T-cell (primary cell): ENCODE results near the gene TSPAN12. TPM values are rescaled to one million over a fixed set of nuclear protein-coding genes. Genes with fewer than 3 reads are reported as not detected.

Experiments used
- ATAC-seq, 4 experiments: fragments of 200-7000 bp in 3 of 4; fragments of 150-1000 bp in 1 of 4; cut with Tn5 transposase; replicated peaks in 1 of 4; 1 replicate in 3 of 4; 2 replicates in 1 of 4; pipeline ENCODE4 v1.10.0; 2021; ENCODE audit warnings: moderate library complexity in 3 of 4, mild to moderate bottlenecking in 2 of 4, moderate number of reproducible peaks in 1 of 4
- CTCF ChIA-PET, 2 donors: fragments of 300-600 bp; sonication (Branson Sonifier 250); formaldehyde crosslinking; loops; one replicate each; lab custom pipeline; 2022; ENCODE audit warnings: antibody characterized with exemption in 2 of 2; lab: Charles Lee
- POLR2A ChIA-PET, 2 donors: fragments of 300-600 bp; sonication (Branson Sonifier 250); formaldehyde crosslinking; loops; one replicate each; lab custom pipeline; 2022; ENCODE audit warnings: antibody characterized with exemption in 2 of 2; lab: Charles Lee
- DNase-seq, 35 experiments: peaks; one replicate each; pipeline versions ENCODE4 v3.0.0 to v3.0.0-alpha.2; 2013 to 2023
- H3K27ac ChIP-seq: one replicate; pipeline ENCODE4 v1.5.1; 2013; ENCODE audit warnings: low read length
- H3K27me3 ChIP-seq, 2 experiments: replicated peaks in 1 of 2; 1 replicate in 1 of 2; 2 replicates in 1 of 2; pipeline versions ENCODE4 v1.6.1 to v1.7.0; 2013; ENCODE audit warnings: low read length in 1 of 2, mixed read lengths in 1 of 2; ENCODE audit not compliant: control insufficient read depth in 2 of 2, insufficient read depth in 2 of 2; ENCODE audit errors: extremely low read depth in 1 of 2
- H3K36me3 ChIP-seq, 2 donors: 1 replicate in 1 of 2; 2 replicates in 1 of 2; pipeline versions ENCODE4 v1.6.1 to v1.7.0; 2013; ENCODE audit warnings: low read length in 1 of 2; ENCODE audit not compliant: control insufficient read depth in 2 of 2, insufficient read depth in 1 of 2; ENCODE audit errors: extremely low read depth in 1 of 2
- H3K4me1 ChIP-seq, 2 experiments: 1 replicate in 1 of 2; 2 replicates in 1 of 2; pipeline versions ENCODE4 v1.6.1 to v1.7.0; 2013; ENCODE audit warnings: low read length in 2 of 2, mixed read lengths in 1 of 2; ENCODE audit not compliant: insufficient read depth in 2 of 2, control insufficient read depth in 1 of 2; ENCODE audit errors: extremely low read depth in 1 of 2
- H3K4me3 ChIP-seq, 2 donors: 1 replicate in 1 of 2; 2 replicates in 1 of 2; pipeline versions ENCODE4 v1.5.1 to v1.7.0; 2013; ENCODE audit warnings: mild to moderate bottlenecking in 2 of 2, low read length in 1 of 2, moderate library complexity in 1 of 2; ENCODE audit not compliant: control insufficient read depth in 1 of 2; ENCODE audit errors: extremely low read depth in 1 of 2
- H3K9me3 ChIP-seq: 2 replicates; pipeline ENCODE4 v1.7.0; 2013
- H3K27ac Mint-ChIP-seq, 2 donors: one replicate each; pipeline ENCODE4 v1.8.0; 2020 to 2021; ENCODE audit warnings: mild to moderate bottlenecking in 2 of 2, mixed read lengths in 2 of 2
- H3K27me3 Mint-ChIP-seq, 2 donors: one replicate each; pipeline ENCODE4 v1.8.0; 2021 to 2022; ENCODE audit warnings: mixed read lengths in 2 of 2
- H3K36me3 Mint-ChIP-seq: one replicate; pipeline ENCODE4 v1.8.0; 2021; ENCODE audit warnings: mixed read lengths
- H3K4me1 Mint-ChIP-seq, 3 donors: one replicate each; pipeline ENCODE4 v1.8.0; 2020 to 2022; ENCODE audit warnings: mixed read lengths in 3 of 3, mild to moderate bottlenecking in 1 of 3
- H3K4me3 Mint-ChIP-seq, 3 donors: one replicate each; pipeline ENCODE4 v1.8.0; 2020 to 2022; ENCODE audit warnings: mild to moderate bottlenecking in 3 of 3, mixed read lengths in 3 of 3, moderate library complexity in 3 of 3
- H3K9me3 Mint-ChIP-seq, 3 donors: one replicate each; pipeline ENCODE4 v1.8.0; 2020 to 2022; ENCODE audit warnings: mixed read lengths in 3 of 3
- WGBS: methylation state at CpG from one replicate; pipeline ENCODE4 v1.1.5; 2013; ENCODE audit warnings: missing lambda C conversion rate; ENCODE audit not compliant: insufficient coverage; 5-methylcytosine and 5-hydroxymethylcytosine counted together
- total RNA-seq, 35 experiments: library from RNA in 6 of 35; stranded (reverse) in 6 of 35; fragments of 120-200 nt in 1 of 35; gene quantifications; one replicate each; pipeline versions ENCODE4 v1.2.1 to v1.2.4 and lab custom pipeline; 2013 to 2026

Gene TSPAN12
- total RNA-seq, 5 donors from 2014 or later (not counting 1 experiment from before 2014, with no cell fraction given), result 0.33 to 0.44 (median 0.41) TPM; not detected in 2

DNA sequence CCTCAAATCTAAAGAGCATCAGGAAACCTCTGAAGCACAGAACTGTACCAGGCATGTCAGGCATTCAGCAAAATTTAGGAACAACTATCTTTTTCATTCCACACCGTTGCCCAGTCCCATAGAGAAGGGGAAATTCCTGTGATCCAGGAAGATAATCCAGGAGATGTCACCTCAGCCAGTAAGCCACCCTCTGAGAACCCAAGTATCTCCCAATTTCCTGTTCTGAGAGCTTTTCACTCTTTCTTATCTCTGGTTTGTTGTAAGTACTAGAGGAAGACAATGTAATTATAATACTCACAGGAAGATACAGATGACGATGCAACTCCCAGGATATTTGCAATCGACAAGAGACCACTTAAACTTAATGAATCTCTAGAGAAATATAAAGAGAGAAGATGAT lies 97.1 kb downstream of the TSPAN12 start:
- POLR2A ChIA-PET, result no interaction called here
- H3K36me3 ChIP-seq, result no peaks in the 10 kb centered on the region
- H3K27ac ChIP-seq, result no peak overlapping the region
- peaks cover 0 to 6% of the 10 kb centered on the region in 2 experiments for H3K27me3 ChIP-seq
- ATAC-seq, result no peak
- CTCF ChIA-PET, result no interaction called here
- no peak for DNase-seq
- H3K9me3 Mint-ChIP-seq, result no peaks in the 10 kb centered on the region
- no peaks in the 10 kb centered on the region for H3K36me3 Mint-ChIP-seq
- peaks cover 2 to 4% of the 10 kb centered on the region in 2 donors for H3K27me3 Mint-ChIP-seq
- H3K27ac Mint-ChIP-seq, result no peak overlapping the region
- H3K4me3 Mint-ChIP-seq, result no peak overlapping the region
- H3K4me1 ChIP-seq, result no peaks in the 10 kb centered on the region
- WGBS, result 40% methylated on average over 1 of the region's 3 CpGs
- no peaks in the 10 kb centered on the region for H3K4me1 Mint-ChIP-seq
- no peaks in the 10 kb centered on the region for H3K9me3 ChIP-seq
- H3K4me3 ChIP-seq, result no peak overlapping the region

DNA sequence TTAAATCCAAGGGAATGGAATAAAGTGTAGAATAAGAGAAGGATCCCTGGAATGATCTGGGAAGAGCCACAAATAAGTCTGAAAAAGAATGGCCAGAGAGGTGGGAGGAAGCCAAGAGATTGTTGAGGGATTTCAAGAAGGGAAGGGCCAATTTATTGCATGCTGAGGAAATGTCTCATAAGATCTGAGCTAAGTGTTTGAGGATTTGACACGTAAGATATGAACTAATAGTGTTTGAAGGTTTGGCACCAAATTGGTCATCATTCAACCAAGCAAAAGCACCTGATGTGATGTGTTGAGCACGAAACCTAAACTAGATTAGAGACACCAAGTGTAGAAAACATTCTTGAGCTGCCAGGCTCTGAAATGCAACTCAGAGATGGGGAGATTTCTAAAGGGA lies 97.9 kb downstream of the TSPAN12 start:
- Mint-ChIP-seq H3K36me3 (no peaks in the 10 kb centered on the region), H3K27ac (no peak overlapping the region), H3K4me1 (no peaks in the 10 kb centered on the region), H3K27me3 (peaks cover 2 to 4% of the 10 kb centered on the region in 2 donors), H3K9me3 (no peaks in the 10 kb centered on the region), H3K4me3 (no peak overlapping the region)
- Histone ChIP-seq H3K27me3 (peaks cover 0 to 6% of the 10 kb centered on the region in 2 experiments), H3K27ac (no peak overlapping the region), H3K4me1 (no peaks in the 10 kb centered on the region), H3K4me3 (no peak overlapping the region), H3K9me3 (no peaks in the 10 kb centered on the region), H3K36me3 (no peaks in the 10 kb centered on the region)
- WGBS, result 20% methylated on average over 1 of the region's 2 CpGs
- DNase-seq (no peak), ATAC-seq (no peak)
- ChIA-PET CTCF (interaction anchor here in 1 of 2 donors (0.8 kb wide), 1 partner anchor 27 kb away, joined by 3 read pairs; no protein-coding TSS in a partner anchor), POLR2A (no interaction called here)

DNA sequence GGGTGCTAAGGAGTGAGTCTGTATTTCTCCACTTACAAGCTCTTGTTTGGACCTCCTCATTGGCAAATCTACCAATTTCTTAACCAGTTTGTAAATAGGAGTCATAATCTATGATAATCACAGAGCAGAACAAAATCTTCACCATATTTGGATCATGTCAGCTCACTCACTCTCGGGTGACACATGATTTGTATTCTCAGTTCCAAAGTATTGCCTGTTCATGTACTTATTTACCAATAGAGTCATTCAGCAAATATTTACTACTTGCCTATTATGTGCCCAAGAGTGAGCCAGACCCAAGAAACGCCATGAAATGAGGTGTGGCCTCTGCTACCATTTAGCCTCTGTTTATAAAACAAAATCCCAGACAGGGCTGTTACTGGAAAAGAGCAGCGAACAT lies 114.8 kb downstream of the TSPAN12 start:
- no peaks in the 10 kb centered on the region for H3K27me3 ChIP-seq
- WGBS, result 53% methylated on average over 3 of the region's 3 CpGs
- H3K36me3 ChIP-seq, result no peaks in the 10 kb centered on the region
- Mint-ChIP-seq H3K9me3 (no peaks in the 10 kb centered on the region), H3K36me3 (no peaks in the 10 kb centered on the region), H3K27me3 (peaks cover under 1 to 4% of the 10 kb centered on the region in 2 donors), H3K4me3 (no peak overlapping the region), H3K27ac (no peak overlapping the region), H3K4me1 (no peaks in the 10 kb centered on the region)
- H3K9me3 ChIP-seq, result no peaks in the 10 kb centered on the region
- no peak for DNase-seq
- no peak overlapping the region for H3K4me3 ChIP-seq
- no peaks in the 10 kb centered on the region for H3K4me1 ChIP-seq
- POLR2A ChIA-PET, result no interaction called here
- CTCF ChIA-PET, result no interaction called here
- H3K27ac ChIP-seq, result no peak overlapping the region
- no peak for ATAC-seq

DNA sequence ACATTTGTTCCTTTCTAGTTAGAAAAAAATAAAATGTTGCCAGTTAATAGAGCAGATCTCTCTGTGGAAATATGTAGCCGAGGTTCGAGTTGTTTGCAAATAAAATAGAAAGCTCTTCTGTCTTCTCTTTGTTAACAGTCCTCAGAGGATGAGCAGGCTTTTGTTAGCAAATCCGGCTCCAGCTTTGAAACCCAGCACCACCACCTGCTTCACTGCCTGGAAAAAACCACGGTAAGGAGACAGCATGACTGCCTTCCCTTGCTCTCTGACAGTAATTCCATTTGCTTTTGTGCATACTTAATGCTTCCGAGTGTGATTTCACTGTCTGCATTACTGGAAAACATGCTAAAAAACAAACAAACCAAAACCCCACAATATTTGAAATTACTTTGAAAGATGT lies 115.6 kb downstream of the TSPAN12 start:
- Histone ChIP-seq H3K36me3 (no peaks in the 10 kb centered on the region), H3K9me3 (no peaks in the 10 kb centered on the region), H3K27me3 (no peaks in the 10 kb centered on the region), H3K4me1 (no peaks in the 10 kb centered on the region), H3K27ac (no peak overlapping the region), H3K4me3 (no peak overlapping the region)
- H3K36me3 Mint-ChIP-seq, result no peaks in the 10 kb centered on the region
- H3K4me1 Mint-ChIP-seq, result no peaks in the 10 kb centered on the region
- no peak overlapping the region for H3K27ac Mint-ChIP-seq
- WGBS, result 50% methylated on average over 4 of the region's 5 CpGs
- no peak for DNase-seq
- peaks cover 4 to 6% of the 10 kb centered on the region in 2 donors for H3K27me3 Mint-ChIP-seq
- ATAC-seq, result no peak
- ChIA-PET CTCF (no interaction called here), POLR2A (no interaction called here)
- no peaks in the 10 kb centered on the region for H3K9me3 Mint-ChIP-seq
- no peak overlapping the region for H3K4me3 Mint-ChIP-seq

DNA sequence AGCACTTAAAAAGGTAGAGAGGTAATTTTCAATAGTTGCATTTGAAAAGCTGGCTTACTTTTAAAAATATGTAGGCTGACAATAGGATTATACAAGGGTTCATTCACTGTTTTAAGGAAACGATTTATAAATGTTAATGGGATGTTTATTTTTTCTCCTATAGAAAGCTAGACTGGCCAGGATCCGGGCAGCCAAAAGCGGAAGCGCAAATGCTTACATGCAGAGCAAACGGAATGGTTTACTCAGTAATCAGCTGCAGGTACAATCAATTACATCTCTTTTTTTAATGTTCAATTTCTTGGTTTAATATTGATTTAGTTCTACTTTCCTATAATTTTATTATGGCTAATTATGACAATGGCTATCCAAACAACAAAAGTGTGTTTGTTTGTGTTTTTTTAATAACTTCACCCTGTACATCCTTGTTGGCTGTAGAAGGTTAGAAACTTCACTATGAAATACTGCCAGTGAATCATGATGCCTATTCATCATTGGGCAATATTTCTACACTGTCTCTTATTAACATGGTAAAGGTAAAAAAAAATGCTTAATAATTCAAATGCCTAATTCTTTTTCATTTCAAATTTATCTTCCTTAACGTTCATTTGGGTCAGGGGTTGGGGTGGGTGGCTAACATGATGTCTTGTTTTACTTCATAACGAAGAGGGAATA lies 116.4 kb downstream of the TSPAN12 start:
- peaks cover 4 to 8% of the 10 kb centered on the region in 2 donors for H3K27me3 Mint-ChIP-seq
- H3K4me1 Mint-ChIP-seq, result no peaks in the 10 kb centered on the region
- no peaks in the 10 kb centered on the region for H3K4me1 ChIP-seq
- CTCF ChIA-PET, result interaction anchor here in 1 of 2 donors (0.6 kb wide), 1 partner anchor 1478 kb away, joined by 3 read pairs; no protein-coding TSS in a partner anchor
- POLR2A ChIA-PET, result no interaction called here
- WGBS, result 40% methylated on average over 1 of the region's 7 CpGs
- no peaks in the 10 kb centered on the region for H3K9me3 Mint-ChIP-seq
- no peaks in the 10 kb centered on the region for H3K36me3 ChIP-seq
- no peak overlapping the region for H3K27ac Mint-ChIP-seq
- H3K4me3 ChIP-seq, result no peak overlapping the region
- no peaks in the 10 kb centered on the region for H3K9me3 ChIP-seq
- H3K27ac ChIP-seq, result no peak overlapping the region
- H3K27me3 ChIP-seq, result no peaks in the 10 kb centered on the region
- ATAC-seq (no peak), DNase-seq (no peak)
- no peak overlapping the region for H3K4me3 Mint-ChIP-seq
- no peaks in the 10 kb centered on the region for H3K36me3 Mint-ChIP-seq

DNA sequence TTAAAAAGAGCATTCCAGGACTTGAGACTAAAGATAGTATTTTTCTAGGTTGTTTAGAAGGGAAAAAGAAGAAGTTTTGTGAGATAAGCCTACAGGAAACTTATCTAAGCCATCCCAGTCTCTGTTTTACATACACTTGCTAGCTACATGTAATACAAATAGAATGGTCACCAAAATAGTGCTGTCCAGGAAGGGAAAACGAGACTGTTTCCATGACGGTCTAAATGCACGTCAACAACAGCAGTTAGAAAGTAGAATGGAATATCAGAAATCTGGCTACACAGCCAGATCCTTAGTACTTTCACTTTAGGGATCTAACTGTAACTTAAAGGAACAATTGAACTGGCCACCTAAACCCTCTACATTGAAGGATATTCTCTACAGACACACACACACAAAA lies 117.6 kb downstream of the TSPAN12 start:
- ChIA-PET POLR2A (no interaction called here), CTCF (no interaction called here)
- Mint-ChIP-seq H3K36me3 (no peaks in the 10 kb centered on the region), H3K27ac (no peak overlapping the region), H3K4me3 (no peak overlapping the region), H3K9me3 (no peaks in the 10 kb centered on the region), H3K4me1 (no peaks in the 10 kb centered on the region), H3K27me3 (peaks cover 4 to 8% of the 10 kb centered on the region in 2 donors)
- Histone ChIP-seq H3K9me3 (no peaks in the 10 kb centered on the region), H3K4me3 (no peak overlapping the region), H3K27ac (no peak overlapping the region), H3K4me1 (no peaks in the 10 kb centered on the region), H3K36me3 (no peaks in the 10 kb centered on the region), H3K27me3 (no peaks in the 10 kb centered on the region)
- no peak for ATAC-seq
- WGBS, result 75% methylated on average over 2 of the region's 3 CpGs
- no peak for DNase-seq
